ENCODE measurements around the gene PLK5.

The PLK5 gene

GRCh38 chr19:1555487-1556389 lies 31.9 kb downstream of the PLK5 start:
- TF ChIP-seq POLR2A (IDR thresholded peaks at IDR 0.05; ENCODE audit: low read depth, low read length): no peak
- TF ChIP-seq POLR2AphosphoS5 (IDR thresholded peaks at IDR 0.05; ENCODE audit: low read depth, low read length): no peak
- no peak for TF ChIP-seq TAF1 (IDR thresholded peaks at IDR 0.05; ENCODE audit: borderline replicate concordance, low read depth, low read length)
- FAIRE-seq: no peak
- no peak for DNase-seq (ENCODE audit: insufficient read length)

- TF ChIP-seq POLR2A (IDR thresholded peaks at IDR 0.05; ENCODE audit: low read depth, low read length) (no peak), TAF1 (IDR thresholded peaks at IDR 0.05; ENCODE audit: borderline replicate concordance, low read depth, low read length) (no peak), POLR2AphosphoS5 (IDR thresholded peaks at IDR 0.05; ENCODE audit: low read depth, low read length) (no peak)
- DNase-seq (ENCODE audit: insufficient read length) (no peak), FAIRE-seq (no peak)
Observed at GRCh38 chr19:1556390-1557070, 32.7 kb downstream of the PLK5 start.

- FAIRE-seq: no peak
Observed at GRCh38 chr19:1558552-1558951, 34.7 kb downstream of the PLK5 start.

GRCh38 chr19:1560286-1560882 lies 36.5 kb downstream of the PLK5 start:
- FAIRE-seq (no peak), DNase-seq (ENCODE audit: insufficient read length) (no peak)
- TF ChIP-seq POLR2A (IDR thresholded peaks at IDR 0.05; ENCODE audit: low read depth, low read length) (no peak), TAF1 (IDR thresholded peaks at IDR 0.05; ENCODE audit: borderline replicate concordance, low read depth, low read length) (no peak), POLR2AphosphoS5 (IDR thresholded peaks at IDR 0.05; ENCODE audit: low read depth, low read length) (no peak)

More at GRCh38 chr19:1558552-1558951, 34.7 kb downstream of the PLK5 start:
- no peak for DNase-seq (ENCODE audit: insufficient read length)
- TF ChIP-seq POLR2AphosphoS5 (IDR thresholded peaks at IDR 0.05; ENCODE audit: low read depth, low read length): no peak
- TF ChIP-seq POLR2A (IDR thresholded peaks at IDR 0.05; ENCODE audit: low read depth, low read length): no peak
- no peak for TF ChIP-seq TAF1 (IDR thresholded peaks at IDR 0.05; ENCODE audit: borderline replicate concordance, low read depth, low read length)

GRCh38 chr19:1561236-1561842 lies 37.5 kb downstream of the PLK5 start:
- TF ChIP-seq TAF1 (IDR thresholded peaks at IDR 0.05; ENCODE audit: borderline replicate concordance, low read depth, low read length) (no peak), POLR2A (IDR thresholded peaks at IDR 0.05; ENCODE audit: low read depth, low read length) (no peak), POLR2AphosphoS5 (IDR thresholded peaks at IDR 0.05; ENCODE audit: low read depth, low read length) (no peak)
- FAIRE-seq (no peak), DNase-seq (ENCODE audit: insufficient read length) (no peak)

- no peak for FAIRE-seq
- DNase-seq (ENCODE audit: insufficient read length): no peak
- TF ChIP-seq POLR2AphosphoS5 (IDR thresholded peaks at IDR 0.05; ENCODE audit: low read depth, low read length): no peak
- no peak for TF ChIP-seq POLR2A (IDR thresholded peaks at IDR 0.05; ENCODE audit: low read depth, low read length)
- TF ChIP-seq TAF1 (IDR thresholded peaks at IDR 0.05; ENCODE audit: borderline replicate concordance, low read depth, low read length): no peak
Observed at GRCh38 chr19:1563251-1563650, 39.4 kb downstream of the PLK5 start.

GRCh38 chr19:1566392-1567115 lies 42.7 kb downstream of the PLK5 start:
- DNase-seq (ENCODE audit: insufficient read length): no peak
- no peak for TF ChIP-seq POLR2A (IDR thresholded peaks at IDR 0.05; ENCODE audit: low read depth, low read length)
- no peak for TF ChIP-seq TAF1 (IDR thresholded peaks at IDR 0.05; ENCODE audit: borderline replicate concordance, low read depth, low read length)
- TF ChIP-seq POLR2AphosphoS5 (IDR thresholded peaks at IDR 0.05; ENCODE audit: low read depth, low read length): no peak
- FAIRE-seq: no peak

- TF ChIP-seq POLR2AphosphoS5 (IDR thresholded peaks at IDR 0.05; ENCODE audit: low read depth, low read length) (no peak), POLR2A (IDR thresholded peaks at IDR 0.05; ENCODE audit: low read depth, low read length) (no peak), TAF1 (IDR thresholded peaks at IDR 0.05; ENCODE audit: borderline replicate concordance, low read depth, low read length) (no peak)
- DNase-seq (ENCODE audit: insufficient read length) (no peak), FAIRE-seq (no peak)
Observed at GRCh38 chr19:1567116-1567847, 43.4 kb downstream of the PLK5 start.

- TF ChIP-seq POLR2A (IDR thresholded peaks at IDR 0.05; ENCODE audit: low read depth, low read length) (no peak), TAF1 (IDR thresholded peaks at IDR 0.05; ENCODE audit: borderline replicate concordance, low read depth, low read length) (no peak), POLR2AphosphoS5 (IDR thresholded peaks at IDR 0.05; ENCODE audit: low read depth, low read length) (no peak)
- FAIRE-seq (no peak), DNase-seq (ENCODE audit: insufficient read length) (no peak)
Observed at GRCh38 chr19:1567848-1568227, 44.0 kb downstream of the PLK5 start.
